Limb (tissue), 2 donors: ENCODE results near the gene ACO1.

Source experiments
- DNase-seq, 2 donors: peaks; one replicate each; pipeline ENCODE4 v3.0.0-alpha.2; 2016; ENCODE audit errors: extremely low spot score in 2 of 2

The ACO1 gene

GRCh38 chr9:32487981-32488380, 103.5 kb downstream of the ACO1 start:
- DNase-seq, result no peak

- no peak for DNase-seq
Observed at GRCh38 chr9:32490601-32491000, 106.2 kb downstream of the ACO1 start.

GRCh38 chr9:32497921-32498320, 113.5 kb downstream of the ACO1 start:
- no peak for DNase-seq

- no peak for DNase-seq
Observed at GRCh38 chr9:32500768-32501167, 116.3 kb downstream of the ACO1 start.

GRCh38 chr9:32501868-32502267, 117.4 kb downstream of the ACO1 start:
- no peak for DNase-seq

GRCh38 chr9:32502464-32502863, 118.0 kb downstream of the ACO1 start:
- no peak for DNase-seq

GRCh38 chr9:32503008-32503407, 118.6 kb downstream of the ACO1 start:
- no peak for DNase-seq
